ENCODE data around the gene POLE. TPM values are rescaled to one million over a fixed set of nuclear protein-coding genes. Genes with fewer than 3 reads are reported as not detected.

POLE gene
- total RNA-seq, 1 experiment from 2014 or later = 167 TPM

GRCh38 chr12:132597333-132598316, 89.5 kb downstream of the POLE start:
- DNase-seq = peak; percentile 70 to 72
- H3K9me3 ChIP-seq = no peaks in the 10 kb centered on the region
- ChIA-PET POLR2A (no interaction called here), CTCF (no interaction called here)
- H3K9me3 Mint-ChIP-seq (ENCODE audit: unreplicated experiment) = peaks cover 11% of the 10 kb centered on the region
- no peak for TF ChIP-seq CTCF (IDR thresholded peaks at IDR 0.05; ENCODE audit: insufficient read depth in 1 of 2, low read depth in 1 of 2, low read length in 1 of 2, severe bottlenecking in 1 of 2, unreplicated experiment in 1 of 2)
- no peaks in the 10 kb centered on the region for H3K36me3 ChIP-seq (ENCODE audit: control insufficient read depth, insufficient read depth, low read length)
- no TSS peak for BruUV-seq (replicated peaks)
- intact Hi-C loops (cut with micrococcal nuclease; ENCODE audit: unreplicated experiment) = no loop called here
- H3K4me3 ChIP-seq (ENCODE audit: low read depth, low read length) = peak overlapping the region; percentile 44
- H3K36me3 Mint-ChIP-seq (ENCODE audit: insufficient read depth, unreplicated experiment) = peaks cover 25% of the 10 kb centered on the region
- peak overlapping the region; percentile 63 for H3K27ac Mint-ChIP-seq (ENCODE audit: unreplicated experiment)
- H3K27me3 Mint-ChIP-seq (ENCODE audit: insufficient read depth, unreplicated experiment) = peaks cover 8% of the 10 kb centered on the region
- no peaks in the 10 kb centered on the region for H3K27me3 ChIP-seq (replicated peaks; ENCODE audit: control insufficient read depth, insufficient read depth, low read length)
- H3K4me1 Mint-ChIP-seq (ENCODE audit: low read depth, unreplicated experiment) = peaks cover 20% of the 10 kb centered on the region
- peak overlapping the region; percentile 92 for H3K4me3 Mint-ChIP-seq (ENCODE audit: unreplicated experiment)
- peaks cover 15% of the 10 kb centered on the region for H3K4me1 ChIP-seq

- intact Hi-C loops (cut with micrococcal nuclease; ENCODE audit: unreplicated experiment) = no loop called here
Observed at GRCh38 chr12:132596016-132596415, 91.1 kb downstream of the POLE start.

GRCh38 chr12:132595183-132595582, 92.0 kb downstream of the POLE start:
- no peak for TF ChIP-seq CTCF (IDR thresholded peaks at IDR 0.05; ENCODE audit: insufficient read depth in 1 of 2, low read depth in 1 of 2, low read length in 1 of 2, severe bottlenecking in 1 of 2, unreplicated experiment in 1 of 2)
- DNase-seq = no peak
- no peaks in the 10 kb centered on the region for H3K36me3 ChIP-seq (ENCODE audit: control insufficient read depth, insufficient read depth, low read length)
- peaks cover 11% of the 10 kb centered on the region for H3K9me3 Mint-ChIP-seq (ENCODE audit: unreplicated experiment)
- H3K36me3 Mint-ChIP-seq (ENCODE audit: insufficient read depth, unreplicated experiment) = peaks cover 25% of the 10 kb centered on the region
- no peaks in the 10 kb centered on the region for H3K9me3 ChIP-seq
- ChIA-PET CTCF (no interaction called here), POLR2A (interaction anchor here (0.7 kb wide), 1 partner anchor 170 kb away, joined by 3 read pairs; no protein-coding TSS in a partner anchor)
- peaks cover 10% of the 10 kb centered on the region for H3K27me3 Mint-ChIP-seq (ENCODE audit: insufficient read depth, unreplicated experiment)
- peaks cover 6% of the 10 kb centered on the region for H3K4me1 ChIP-seq
- intact Hi-C loops (cut with micrococcal nuclease; ENCODE audit: unreplicated experiment) = no loop called here
- H3K4me3 ChIP-seq (ENCODE audit: low read depth, low read length) = no peak overlapping the region
- no TSS peak for BruUV-seq (replicated peaks)
- no peaks in the 10 kb centered on the region for H3K27me3 ChIP-seq (replicated peaks; ENCODE audit: control insufficient read depth, insufficient read depth, low read length)
- H3K4me3 Mint-ChIP-seq (ENCODE audit: unreplicated experiment) = no peak overlapping the region
- H3K4me1 Mint-ChIP-seq (ENCODE audit: low read depth, unreplicated experiment) = peaks cover 20% of the 10 kb centered on the region
- no peak overlapping the region for H3K27ac Mint-ChIP-seq (ENCODE audit: unreplicated experiment)

More at GRCh38 chr12:132596016-132596415, 91.1 kb downstream of the POLE start:
- H3K27ac Mint-ChIP-seq (ENCODE audit: unreplicated experiment) = no peak overlapping the region
- H3K36me3 Mint-ChIP-seq (ENCODE audit: insufficient read depth, unreplicated experiment) = peaks cover 25% of the 10 kb centered on the region
- no TSS peak for BruUV-seq (replicated peaks)
- TF ChIP-seq CTCF (IDR thresholded peaks at IDR 0.05; ENCODE audit: insufficient read depth in 1 of 2, low read depth in 1 of 2, low read length in 1 of 2, severe bottlenecking in 1 of 2, unreplicated experiment in 1 of 2) = no peak
- POLR2A ChIA-PET = no interaction called here
- peaks cover 14% of the 10 kb centered on the region for H3K4me1 ChIP-seq
- H3K4me3 ChIP-seq (ENCODE audit: low read depth, low read length) = no peak overlapping the region
- no peak for DNase-seq
- H3K4me3 Mint-ChIP-seq (ENCODE audit: unreplicated experiment) = no peak overlapping the region
- H3K36me3 ChIP-seq (ENCODE audit: control insufficient read depth, insufficient read depth, low read length) = no peaks in the 10 kb centered on the region
- H3K9me3 Mint-ChIP-seq (ENCODE audit: unreplicated experiment) = peaks cover 11% of the 10 kb centered on the region
- peaks cover 10% of the 10 kb centered on the region for H3K27me3 Mint-ChIP-seq (ENCODE audit: insufficient read depth, unreplicated experiment)
- no peaks in the 10 kb centered on the region for H3K9me3 ChIP-seq
- no peaks in the 10 kb centered on the region for H3K27me3 ChIP-seq (replicated peaks; ENCODE audit: control insufficient read depth, insufficient read depth, low read length)
- CTCF ChIA-PET = no interaction called here
- peaks cover 20% of the 10 kb centered on the region for H3K4me1 Mint-ChIP-seq (ENCODE audit: low read depth, unreplicated experiment)

Measured in Caco-2 (cell line).